ENCODE measurements around the gene RELB. TPM values are rescaled to one million over a fixed set of nuclear protein-coding genes. Genes with fewer than 3 reads are reported as not detected.

Gene RELB
- total and polyA plus RNA-seq, 2 of the 4 experiments (the other 2 are of a cell fraction) = 5.0 to 17.2 TPM

DNA sequence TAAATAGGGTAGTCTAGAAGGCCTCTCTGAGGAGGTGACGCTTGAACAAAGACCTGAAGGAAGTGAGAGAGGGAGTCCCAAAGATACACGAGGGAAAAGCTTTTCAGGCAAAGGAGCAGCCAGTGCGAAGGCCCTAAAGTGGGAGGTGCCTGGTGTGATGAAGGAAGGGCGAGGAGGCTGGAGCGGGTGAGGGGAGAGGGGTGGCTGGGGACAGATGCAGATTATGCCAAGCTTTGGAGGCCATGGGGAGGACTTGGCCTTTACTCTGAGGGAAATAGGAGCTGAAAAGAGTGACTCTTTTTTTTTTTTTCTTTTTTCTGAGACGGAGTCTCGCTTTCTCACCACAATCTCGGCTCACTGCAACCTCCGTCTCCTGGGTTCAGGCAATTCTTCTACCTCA is 43.2 kb upstream of the RELB start:
- no peak overlapping the region for H3K27ac ChIP-seq (ENCODE audit: insufficient read depth, low read length)
- no peak overlapping the region for H3K9ac ChIP-seq (ENCODE audit: low read depth, low read length)
- H4K91ac ChIP-seq (ENCODE audit: insufficient read depth, low read depth, low read length) = no peak overlapping the region
- H3K4ac ChIP-seq (ENCODE audit: low read depth, low read length) = no peak overlapping the region
- no peak overlapping the region for H4K8ac ChIP-seq (ENCODE audit: low read depth in 2 of 2, low read length in 2 of 2)
- no peak overlapping the region for H2AK9ac ChIP-seq (replicated peaks; ENCODE audit: low read depth, low read length, poor library complexity)
- H3K79me1 ChIP-seq (ENCODE audit: low read depth in 1 of 2, low read length in 2 of 2) = peaks cover 12 to 83% of the 10 kb centered on the region in 2 experiments
- H2AK5ac ChIP-seq (ENCODE audit: low read depth, low read length) = no peak overlapping the region
- ChIA-PET CTCF (interaction anchor here (0.6 kb wide), 1 partner anchor 15 kb away, joined by 5 read pairs; no protein-coding TSS in a partner anchor), POLR2A (ENCODE audit: unreplicated experiment) (no interaction called here)
- peaks cover 64% of the 10 kb centered on the region for H4K20me1 ChIP-seq (ENCODE audit: insufficient read depth, low read length)
- H3K4me3 ChIP-seq (ENCODE audit: insufficient read depth, low read depth, low read length) = no peak overlapping the region
- no peak overlapping the region for H3K4me2 ChIP-seq (ENCODE audit: low read depth, low read length)
- H2BK5ac ChIP-seq (ENCODE audit: low read depth, low read length, poor library complexity, severe bottlenecking) = no peak overlapping the region
- no peak overlapping the region for H2BK15ac ChIP-seq (ENCODE audit: low read depth, low read length)
- in situ Hi-C loops (cut with MboI; ENCODE audit: low sequenced_read_pairs) = loop anchor here (10.0 kb wide), 1 partner anchor 273 kb away; no protein-coding TSS in a partner anchor
- no peak overlapping the region for H2BK120ac ChIP-seq (ENCODE audit: low read depth, low read length)
- H3K14ac ChIP-seq (replicated peaks; ENCODE audit: low read depth, low read length) = no peak overlapping the region
- H3K4me1 ChIP-seq (ENCODE audit: control insufficient read depth, insufficient read depth, low read length) = peaks cover 7% of the 10 kb centered on the region
- dilution Hi-C loops (cut with HindIII; ENCODE audit: low sequenced_read_pairs, unreplicated experiment) = no loop called here
- no peak overlapping the region for H4K5ac ChIP-seq (ENCODE audit: low read depth, low read length)
- BruUV-seq (replicated peaks) = no TSS peak
- TF ChIP-seq CEBPB (IDR thresholded peaks at IDR 0.05; ENCODE audit: low read depth, low read length) = no peak
- no peak for TF ChIP-seq RFX5 (IDR thresholded peaks at IDR 0.05; ENCODE audit: low read depth, low read length)
- TF ChIP-seq BHLHE40 (IDR thresholded peaks at IDR 0.05; ENCODE audit: low read depth, low read length) = no peak
- TF ChIP-seq RAD21 (IDR thresholded peaks at IDR 0.05; ENCODE audit: low read length) = no peak
- no peak for TF ChIP-seq MAZ (IDR thresholded peaks at IDR 0.05; ENCODE audit: borderline replicate concordance, low read depth, low read length)
- TF ChIP-seq MAFK (IDR thresholded peaks at IDR 0.05; ENCODE audit: low read depth, low read length) = no peak
- TF ChIP-seq, protein P1, sequence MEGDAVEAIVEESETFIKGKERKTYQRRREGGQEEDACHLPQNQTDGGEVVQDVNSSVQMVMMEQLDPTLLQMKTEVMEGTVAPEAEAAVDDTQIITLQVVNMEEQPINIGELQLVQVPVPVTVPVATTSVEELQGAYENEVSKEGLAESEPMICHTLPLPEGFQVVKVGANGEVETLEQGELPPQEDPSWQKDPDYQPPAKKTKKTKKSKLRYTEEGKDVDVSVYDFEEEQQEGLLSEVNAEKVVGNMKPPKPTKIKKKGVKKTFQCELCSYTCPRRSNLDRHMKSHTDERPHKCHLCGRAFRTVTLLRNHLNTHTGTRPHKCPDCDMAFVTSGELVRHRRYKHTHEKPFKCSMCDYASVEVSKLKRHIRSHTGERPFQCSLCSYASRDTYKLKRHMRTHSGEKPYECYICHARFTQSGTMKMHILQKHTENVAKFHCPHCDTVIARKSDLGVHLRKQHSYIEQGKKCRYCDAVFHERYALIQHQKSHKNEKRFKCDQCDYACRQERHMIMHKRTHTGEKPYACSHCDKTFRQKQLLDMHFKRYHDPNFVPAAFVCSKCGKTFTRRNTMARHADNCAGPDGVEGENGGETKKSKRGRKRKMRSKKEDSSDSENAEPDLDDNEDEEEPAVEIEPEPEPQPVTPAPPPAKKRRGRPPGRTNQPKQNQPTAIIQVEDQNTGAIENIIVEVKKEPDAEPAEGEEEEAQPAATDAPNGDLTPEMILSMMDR (conservative IDR thresholded peaks at IDR 0.05; ENCODE audit: low read depth, low read length) = no peak
- TF ChIP-seq SMC3 (IDR thresholded peaks at IDR 0.05; ENCODE audit: low read depth, low read length) = no peak
- TF ChIP-seq NFE2L2 (IDR thresholded peaks at IDR 0.05; ENCODE audit: low read depth, low read length) = no peak
- TF ChIP-seq RCOR1 (IDR thresholded peaks at IDR 0.05; ENCODE audit: insufficient replicate concordance, low read length) = no peak
- no peak for TF ChIP-seq MXI1 (IDR thresholded peaks at IDR 0.05; ENCODE audit: borderline replicate concordance, low read depth, low read length)
- no peak for TF ChIP-seq POLR2A (IDR thresholded peaks at IDR 0.05; ENCODE audit: low read depth, low read length)
- no peak overlapping the region for H2AFZ ChIP-seq (replicated peaks; ENCODE audit: low read length, poor library complexity)
- no peaks in the 10 kb centered on the region for H3K9me3 ChIP-seq (ENCODE audit: control insufficient read depth, insufficient read depth, low read length)
- no peaks in the 10 kb centered on the region for H3K27me3 ChIP-seq (ENCODE audit: control insufficient read depth, insufficient read depth, low read length)
- ATAC-seq (ENCODE audit: low read depth) (no peak), DNase-seq (no peak)
- intact Hi-C loops (cut with micrococcal nuclease) = loop anchor here (10.0 kb wide), 1 partner anchor 383 kb away; no protein-coding TSS in a partner anchor
- no peak overlapping the region for H3K18ac ChIP-seq (ENCODE audit: low read depth, low read length)
- H3K9me1 ChIP-seq (ENCODE audit: insufficient read depth, low read length) = peaks cover 11% of the 10 kb centered on the region; the same call in 1 of the 2 replicates
- peaks cover 17% of the 10 kb centered on the region for H3K36me3 ChIP-seq (ENCODE audit: control insufficient read depth, insufficient read depth, low read length)
- no peak overlapping the region for H2BK20ac ChIP-seq (ENCODE audit: low read depth, low read length)
- 60% methylated on average over 1 of the region's 9 CpGs; no CpG with 5 or more reads in 1 of the 2 experiments for WGBS, 2 experiments (ENCODE audit: extremely low coverage in 2 of 2, insufficient read length in 1 of 2)
- no peak overlapping the region for H3K23ac ChIP-seq (ENCODE audit: low read depth, low read length)
- H3K56ac ChIP-seq (ENCODE audit: extremely low read depth, insufficient read depth, low read length) = no peak overlapping the region

All from IMR-90 (cell line).